H1 (cell line): Measurements from ENCODE around the gene SH3GL1. TPM values are rescaled to one million over a fixed set of nuclear protein-coding genes. Genes with fewer than 3 reads are reported as not detected.

Experiments used
- CTCF ChIA-PET: fragments of 300-600 bp; sonication (Branson Sonifier 250); formaldehyde crosslinking; loops from one replicate; lab custom pipeline; 2021; ENCODE audit not compliant: partially characterized antibody; lab: Charles Lee
- POLR2A ChIA-PET: fragments of 300-600 bp; sonication (Branson Sonifier 250); formaldehyde crosslinking; loops from one replicate; lab custom pipeline; 2021; ENCODE audit warnings: inconsistent platforms; ENCODE audit not compliant: partially characterized antibody; lab: Charles Lee
- DNase-seq, 2 experiments: peaks; one replicate each; pipeline versions ENCODE4 v3.0.0 to v3.0.0-alpha.2; 2010 to 2022; ENCODE audit warnings: low spot score in 2 of 2, low read depth in 1 of 2, mixed read lengths in 1 of 2
- FAIRE-seq: peaks from 2 replicates; lab custom pipeline; 2011; peaks lifted over from hg19 to GRCh38; lab: Jason Lieb, UNC
- H2AFZ ChIP-seq: 2 replicates; pipeline ENCODE4 v1.8.1; 2012; ENCODE audit warnings: low read length, inconsistent platforms
- H2AK5ac ChIP-seq: 2 replicates; pipeline ENCODE4 v1.6.1; 2013; ENCODE audit warnings: low read depth, low read length
- H2BK120ac ChIP-seq: replicated peaks from 2 replicates; pipeline ENCODE3; 2013; ENCODE audit warnings: low read depth, low read length, inconsistent platforms
- H2BK12ac ChIP-seq: 2 replicates; pipeline ENCODE4 v1.6.1; 2013; ENCODE audit warnings: low read depth, low read length
- H2BK15ac ChIP-seq: 2 replicates; pipeline ENCODE4 v1.6.1; 2013; ENCODE audit warnings: low read length
- H2BK20ac ChIP-seq: 2 replicates; pipeline ENCODE4 v1.6.1; 2013; ENCODE audit warnings: low read length
- H2BK5ac ChIP-seq: 2 replicates; pipeline ENCODE4 v1.6.1; 2013; ENCODE audit warnings: low read depth, low read length
- H3K14ac ChIP-seq: 2 replicates; pipeline ENCODE4 v1.6.1; 2013; ENCODE audit warnings: inconsistent platforms; ENCODE audit not compliant: insufficient read length
- H3K18ac ChIP-seq: 2 replicates; pipeline ENCODE4 v1.6.1; 2013; ENCODE audit warnings: low read length; ENCODE audit errors: extremely low read depth
- H3K23ac ChIP-seq: 2 replicates; pipeline ENCODE4 v1.6.1; 2013; ENCODE audit warnings: inconsistent platforms; ENCODE audit not compliant: insufficient read length
- H3K23me2 ChIP-seq: 2 replicates; pipeline ENCODE4 v1.6.1; 2013; ENCODE audit warnings: low read depth, low read length
- H3K27ac ChIP-seq: 2 replicates; pipeline ENCODE4 v1.6.1; 2011; ENCODE audit warnings: low read depth, low read length, inconsistent platforms
- H3K27me3 ChIP-seq, 4 experiments: replicated peaks in 1 of 4; 1 replicate in 1 of 4; 2 replicates in 3 of 4; pipeline versions ENCODE4 v1.6.1 to v1.8.1; 2011 to 2013; ENCODE audit warnings: low read length in 3 of 4, mild to moderate bottlenecking in 3 of 4, inconsistent platforms in 2 of 4, mixed read lengths in 2 of 4, moderate library complexity in 1 of 4; ENCODE audit not compliant: control insufficient read depth in 3 of 4, insufficient read depth in 3 of 4; ENCODE audit errors: extremely low read depth in 1 of 4
- H3K36me3 ChIP-seq, 4 experiments: 2 replicates each; pipeline versions ENCODE4 v1.6.1 to v1.8.1; 2011 to 2013; ENCODE audit warnings: mild to moderate bottlenecking in 4 of 4, low read length in 3 of 4, moderate library complexity in 2 of 4, control low read depth in 1 of 4, inconsistent platforms in 1 of 4; ENCODE audit not compliant: insufficient read depth in 4 of 4, control insufficient read depth in 2 of 4
- H3K4ac ChIP-seq: replicated peaks from 2 replicates; pipeline ENCODE3; 2013; ENCODE audit warnings: low read length, low read depth, mixed read lengths, inconsistent platforms; ENCODE audit not compliant: insufficient read length
- H3K4me1 ChIP-seq, 4 experiments: replicated peaks in 1 of 4; 1 replicate in 1 of 4; 2 replicates in 3 of 4; pipeline versions ENCODE4 v1.6.1 to v1.8.1; 2011 to 2013; ENCODE audit warnings: low read length in 3 of 4, inconsistent platforms in 2 of 4, mixed read lengths in 1 of 4; ENCODE audit not compliant: insufficient read depth in 4 of 4, control insufficient read depth in 3 of 4
- H3K4me2 ChIP-seq, 2 experiments: 2 replicates each; pipeline versions ENCODE4 v1.6.1 to v1.8.1; 2011 to 2013; ENCODE audit warnings: low read depth in 2 of 2, low read length in 2 of 2, control low read depth in 1 of 2, inconsistent platforms in 1 of 2, mild to moderate bottlenecking in 1 of 2; ENCODE audit not compliant: insufficient read depth in 1 of 2
- H3K4me3 ChIP-seq, 4 experiments: fragments of 200-600, 300-600 bp in 1 of 4; sonication (generic), shearing (Covaris generic), sonication (Bioruptor Twin) in 1 of 4; 2 replicates each; pipeline versions ENCODE4 v1.5.1 to v1.8.1; 2011 to 2016; ENCODE audit warnings: low read length in 4 of 4, low read depth in 3 of 4, control low read depth in 2 of 4, inconsistent platforms in 2 of 4, mild to moderate bottlenecking in 2 of 4, mixed read lengths in 1 of 4, moderate library complexity in 1 of 4; ENCODE audit not compliant: insufficient read depth in 2 of 4; ENCODE audit errors: extremely low read depth in 1 of 4
- H3K56ac ChIP-seq: replicated peaks from 2 replicates; pipeline ENCODE3; 2013; ENCODE audit warnings: low read depth, mild to moderate bottlenecking, mixed read lengths, low read length, inconsistent platforms; ENCODE audit not compliant: insufficient read length
- H3K79me1 ChIP-seq: 2 replicates; pipeline ENCODE4 v1.6.1; 2013; ENCODE audit warnings: low read depth, low read length, control low read depth
- H3K79me2 ChIP-seq, 2 experiments: 2 replicates each; pipeline versions ENCODE4 v1.6.1 to v1.8.1; 2012 to 2013; ENCODE audit warnings: low read length in 2 of 2, mild to moderate bottlenecking in 2 of 2, inconsistent platforms in 1 of 2; ENCODE audit not compliant: insufficient read depth in 2 of 2, control insufficient read depth in 1 of 2
- H3K9ac ChIP-seq, 4 experiments: replicated peaks in 1 of 4; 1 replicate in 1 of 4; 2 replicates in 3 of 4; pipeline versions ENCODE4 v1.6.1 to v1.8.1; 2011 to 2013; ENCODE audit warnings: low read depth in 3 of 4, low read length in 3 of 4, control low read depth in 2 of 4, mild to moderate bottlenecking in 2 of 4, moderate library complexity in 2 of 4, inconsistent platforms in 1 of 4; ENCODE audit errors: extremely low read depth in 1 of 4
- H3K9me3 ChIP-seq, 2 experiments: 2 replicates each; pipeline versions ENCODE4 v1.6.1 to v1.8.1; 2012 to 2013; ENCODE audit warnings: mild to moderate bottlenecking in 2 of 2, moderate library complexity in 2 of 2, control low read depth in 1 of 2, inconsistent platforms in 1 of 2, low read depth in 1 of 2, low read length in 1 of 2, mixed read lengths in 1 of 2; ENCODE audit not compliant: insufficient read depth in 2 of 2
- H4K20me1 ChIP-seq, 2 experiments: replicated peaks in 1 of 2; 2 replicates each; pipeline versions ENCODE3 to v1.8.1; 2011 to 2013; ENCODE audit warnings: inconsistent platforms in 2 of 2, low read length in 2 of 2, mild to moderate bottlenecking in 1 of 2; ENCODE audit not compliant: insufficient read depth in 2 of 2, control insufficient read depth in 1 of 2
- H4K5ac ChIP-seq: 2 replicates; pipeline ENCODE4 v1.6.1; 2013; ENCODE audit warnings: low read length, low read depth, mixed read lengths, inconsistent platforms; ENCODE audit not compliant: insufficient read length
- H4K8ac ChIP-seq: 2 replicates; pipeline ENCODE4 v1.8.0; 2013; ENCODE audit warnings: mild to moderate bottlenecking, moderate library complexity, low read length, inconsistent platforms; ENCODE audit not compliant: insufficient read depth; ENCODE audit errors: extremely low read depth
- H4K91ac ChIP-seq: replicated peaks from 2 replicates; pipeline ENCODE3; 2013; ENCODE audit warnings: low read length, mixed read lengths, inconsistent platforms; ENCODE audit not compliant: insufficient read length
- BCL11A ChIP-seq, 2 experiments: IDR thresholded peaks; one replicate each; pipeline ENCODE4 v1.6.1; 2011; ENCODE audit warnings: low read depth in 2 of 2, low read length in 2 of 2, mild to moderate bottlenecking in 2 of 2
- CHD1 ChIP-seq: IDR thresholded peaks from 2 replicates; pipeline ENCODE4 v1.6.1; 2012; ENCODE audit warnings: low read depth, low read length, improper control_type of control experiment
- NANOG ChIP-seq: IDR thresholded peaks from 2 replicates; pipeline ENCODE4 v1.6.1; 2011; ENCODE audit warnings: low read length, low read depth, mild to moderate bottlenecking, inconsistent platforms; ENCODE audit not compliant: insufficient read depth, poor library complexity, severe bottlenecking
- POLR2A ChIP-seq, 2 experiments: IDR thresholded peaks; 1 replicate in 1 of 2; 2 replicates in 1 of 2; pipeline ENCODE4 v1.6.1; 2011; ENCODE audit warnings: low read depth in 2 of 2, low read length in 2 of 2, mild to moderate bottlenecking in 2 of 2; ENCODE audit errors: control extremely low read depth in 1 of 2
- SIN3A ChIP-seq, 2 experiments: IDR thresholded peaks in 1 of 2; conservative IDR thresholded peaks in 1 of 2; 2 replicates each; pipeline ENCODE4 v1.6.1; 2011 to 2012; ENCODE audit warnings: low read length in 2 of 2, improper control_type of control experiment in 1 of 2, low read depth in 1 of 2, mild to moderate bottlenecking in 1 of 2
- TAF1 ChIP-seq: IDR thresholded peaks from 2 replicates; pipeline ENCODE4 v1.6.1; 2011; ENCODE audit warnings: mild to moderate bottlenecking, low read depth, low read length
- WGBS, 2 experiments: shearing (Covaris generic) in 1 of 2; methylation state at CpG; one replicate each; pipeline versions ENCODE4 v1.1.6 to v1.1.7; 2013 to 2015; ENCODE audit warnings: low lambda C conversion rate in 2 of 2, mixed read lengths in 2 of 2, inconsistent platforms in 1 of 2, low coverage in 1 of 2, missing lambda C conversion rate in 1 of 2; ENCODE audit not compliant: insufficient replicate concordance in 2 of 2, insufficient coverage in 1 of 2, insufficient read length in 1 of 2; ENCODE audit errors: extremely low coverage in 1 of 2, missing lambda C conversion rate in 1 of 2; 5-methylcytosine and 5-hydroxymethylcytosine counted together
- polyA plus RNA-seq, 7 experiments: library from polyadenylated mRNA; depleted of rRNA in 3 of 7; stranded (reverse) in 5 of 7; unstranded in 2 of 7; fragments of >200 nt in 5 of 7; fragments of 200-250 nt in 2 of 7; gene quantifications; 1 replicate in 5 of 7; 2 replicates in 1 of 7; 4 replicates in 1 of 7; pipeline versions ENCODE4 v1.2.1 to v1.2.3, GENCODE V29; 2011 to 2013; ENCODE audit warnings: missing spikeins in 2 of 7, mixed read lengths in 2 of 7
- total RNA-seq: library from RNA; stranded (reverse); fragmentation: NEBNext Ultra II Directional; extraction: Animal tissue kit (Norgen Biotek cat#: 25700); gene quantifications from 2 replicates; pipeline ENCODE4 v1.2.1, GENCODE V29; 2021

The SH3GL1 gene
- total and polyA plus RNA-seq, 2 of the 8 experiments (the other 6 are each of a cell fraction or from before 2014, with no cell fraction given): 81.5 to 102 TPM

DNA sequence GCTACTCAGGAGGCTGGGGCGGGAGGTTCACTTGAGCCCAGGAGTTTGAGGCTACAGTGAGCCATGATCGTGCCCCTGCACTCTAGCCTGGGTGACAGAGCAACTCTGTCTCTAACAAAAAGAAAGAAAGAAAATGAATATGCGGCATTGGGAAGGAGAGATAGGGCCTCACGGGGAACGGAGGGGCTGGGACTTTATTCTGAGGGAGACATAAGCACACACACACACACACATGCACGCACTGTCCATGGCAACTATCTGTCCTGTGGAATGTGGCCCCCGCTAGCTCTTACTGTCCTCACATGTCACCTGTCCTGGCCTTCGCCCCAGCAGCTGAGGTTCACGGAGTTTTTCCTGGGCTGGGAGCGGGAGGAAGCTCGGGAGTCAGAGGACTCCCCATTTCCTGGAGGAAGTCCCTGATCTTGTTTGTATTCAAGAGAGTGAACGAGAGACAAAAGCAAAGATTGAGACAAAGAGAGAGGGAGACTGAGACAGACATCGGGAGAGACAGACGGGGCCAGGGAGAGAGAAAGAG is 62.4 kb downstream of the SH3GL1 start:
- Histone ChIP-seq H3K4me2 (peak overlapping the region; percentile 73 to 74), H2BK5ac (no peak overlapping the region), H3K79me2 (no peaks in the 10 kb centered on the region), H3K14ac (no peak overlapping the region), H3K27ac (no peak overlapping the region), H3K23me2 (peaks cover 28% of the 10 kb centered on the region), H3K9me3 (no peaks in the 10 kb centered on the region), H4K8ac (no peak overlapping the region), H2AK5ac (no peak overlapping the region), H3K4ac (no peak overlapping the region), H3K79me1 (no peaks in the 10 kb centered on the region), H2BK15ac (peak overlapping the region; percentile 90; the same call in 1 of the 2 replicates), H2BK12ac (peak overlapping the region; percentile 77; the same call in 1 of the 2 replicates), H3K36me3 (peaks cover 0 to 3% (median 0%) of the 10 kb centered on the region in 4 experiments; a peak in 2 of 8 replicates), H3K4me3 (peak overlapping the region; percentile 20 to 52 (median 22); a peak in 6 of 8 replicates), H3K23ac (no peak overlapping the region), H3K56ac (no peak overlapping the region), H3K27me3 (no peaks in the 10 kb centered on the region), H3K18ac (peak overlapping the region; percentile 62; the same call in 1 of the 2 replicates), H2AFZ (no peak overlapping the region), H3K9ac (peak overlapping the region in 3 of 4 experiments; percentile 17 to 68 (median 25); a peak in 5 of 7 replicates), H3K4me1 (peaks cover 0 to 9% (median 4%) of the 10 kb centered on the region in 4 experiments; a peak in 4 of 7 replicates), H4K20me1 (peaks cover 0 to 10% of the 10 kb centered on the region in 2 experiments), H2BK120ac (no peak overlapping the region), H4K5ac (no peak overlapping the region), H4K91ac (no peak overlapping the region), H2BK20ac (0 out of 2 replicates have a peak overlapping the region, but pooled peaks have one; percentile 7)
- WGBS, 2 experiments: 46% methylated on average over 12 of the region's 14 CpGs; no CpG with 5 or more reads in 1 of the 2 experiments
- CTCF ChIA-PET: interaction anchor here (1.0 to 20.4 kb wide), 6 partner anchors 8 to 66 kb away, joined by 3 to 311 read pairs (median 3); partner anchors contain the start of gene SHD
- no peak for DNase-seq
- POLR2A ChIA-PET: interaction anchor here (0.7 to 1.8 kb wide), 7 partner anchors 8 to 79 kb away, joined by 3 to 9 read pairs (median 3); partner anchors contain the start of gene SH3GL1
- TF ChIP-seq POLR2A (IDR thresholded peaks at IDR 0.05; ENCODE audit: control extremely low read depth in 1 of 2, low read depth in 2 of 2, low read length in 2 of 2) (peak in 1 of 2 experiments; percentile 42; a peak in 1 of 3 replicates), NANOG (no peak), BCL11A (IDR thresholded peaks at IDR 0.05; ENCODE audit: low read depth in 2 of 2, low read length in 2 of 2) (no peak), TAF1 (0 out of 2 replicates have a peak, but pooled peaks have one; percentile 5), CHD1 (no peak), SIN3A (conservative IDR thresholded peaks at IDR 0.05 in 1 of 2, IDR thresholded peaks at IDR 0.05 in 1 of 2; ENCODE audit: low read depth in 1 of 2, low read length in 2 of 2) (0 out of 4 replicates have a peak, but pooled peaks of 1 of the 2 experiments have one; percentile 14)
- no peak for FAIRE-seq
